ENCODE measurements around the gene PLCL1. TPM values are rescaled to one million over a fixed set of nuclear protein-coding genes. Genes with fewer than 3 reads are reported as not detected.

Gene PLCL1
- total and polyA plus RNA-seq, 8 donors: 0.38 to 1.5 (median 0.73) TPM

DNA sequence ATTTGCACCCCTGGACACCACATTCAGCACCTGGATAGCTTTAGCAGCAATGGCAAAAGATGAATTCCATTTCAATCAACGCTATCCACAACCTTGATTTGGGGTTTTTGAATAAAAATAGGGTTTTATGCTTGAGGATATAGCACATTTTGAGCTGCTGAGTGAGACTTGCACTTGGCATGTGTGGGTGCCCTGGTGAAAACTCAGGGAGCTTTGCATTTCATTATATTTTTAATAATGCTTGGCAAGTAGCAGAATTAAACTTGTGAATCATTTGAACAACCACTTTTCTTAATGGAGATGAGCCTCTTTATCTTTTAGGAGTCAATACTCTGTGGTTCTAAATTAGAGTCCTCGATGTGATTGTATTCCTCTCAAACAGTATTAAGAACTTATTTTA lies 252.4 kb downstream of the PLCL1 start:
- Histone ChIP-seq H3K4me3 (no peak overlapping the region), H3K36me3 (no peaks in the 10 kb centered on the region), H3K27me3 (no peaks in the 10 kb centered on the region), H3K9me3 (no peaks in the 10 kb centered on the region), H3K4me1 (no peaks in the 10 kb centered on the region), H3K27ac (no peak overlapping the region)
- intact Hi-C loops (cut with DNase I): no loop called here
- TF ChIP-seq, protein P1, sequence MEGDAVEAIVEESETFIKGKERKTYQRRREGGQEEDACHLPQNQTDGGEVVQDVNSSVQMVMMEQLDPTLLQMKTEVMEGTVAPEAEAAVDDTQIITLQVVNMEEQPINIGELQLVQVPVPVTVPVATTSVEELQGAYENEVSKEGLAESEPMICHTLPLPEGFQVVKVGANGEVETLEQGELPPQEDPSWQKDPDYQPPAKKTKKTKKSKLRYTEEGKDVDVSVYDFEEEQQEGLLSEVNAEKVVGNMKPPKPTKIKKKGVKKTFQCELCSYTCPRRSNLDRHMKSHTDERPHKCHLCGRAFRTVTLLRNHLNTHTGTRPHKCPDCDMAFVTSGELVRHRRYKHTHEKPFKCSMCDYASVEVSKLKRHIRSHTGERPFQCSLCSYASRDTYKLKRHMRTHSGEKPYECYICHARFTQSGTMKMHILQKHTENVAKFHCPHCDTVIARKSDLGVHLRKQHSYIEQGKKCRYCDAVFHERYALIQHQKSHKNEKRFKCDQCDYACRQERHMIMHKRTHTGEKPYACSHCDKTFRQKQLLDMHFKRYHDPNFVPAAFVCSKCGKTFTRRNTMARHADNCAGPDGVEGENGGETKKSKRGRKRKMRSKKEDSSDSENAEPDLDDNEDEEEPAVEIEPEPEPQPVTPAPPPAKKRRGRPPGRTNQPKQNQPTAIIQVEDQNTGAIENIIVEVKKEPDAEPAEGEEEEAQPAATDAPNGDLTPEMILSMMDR (IDR thresholded peaks at IDR 0.05): no peak
- ATAC-seq (no peak), DNase-seq (no peak), FAIRE-seq (no peak)
- WGBS, 2 donors: 74 to 75% methylated on average over 2 of the region's 2 CpGs

DNA sequence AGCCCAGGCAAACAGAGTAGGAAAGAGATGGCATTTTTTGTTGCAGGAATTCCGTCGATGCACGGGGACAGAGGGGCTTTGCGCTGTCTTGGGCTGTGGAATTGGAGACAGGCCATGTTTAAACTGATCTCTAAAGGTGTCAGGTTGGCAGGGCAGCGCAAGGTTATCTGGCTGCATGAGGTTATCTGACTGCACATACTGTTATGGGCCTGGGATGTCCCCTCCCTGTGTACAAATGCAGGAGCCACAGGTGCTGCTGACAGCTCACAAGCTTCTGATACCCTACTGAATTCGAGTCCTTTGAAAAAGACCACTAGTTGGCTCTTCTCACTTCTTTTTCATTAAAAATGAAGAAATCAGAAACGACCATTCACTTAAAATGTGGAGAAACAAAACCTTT lies 255.4 kb downstream of the PLCL1 start:
- TF ChIP-seq, protein P1 (IDR thresholded peaks at IDR 0.05): no peak
- ATAC-seq (no peak), FAIRE-seq (no peak), DNase-seq (no peak)
- intact Hi-C loops (cut with DNase I): no loop called here
- H3K4me1 ChIP-seq: peaks cover 0 to 6% (median 0%) of the 10 kb centered on the region in 3 donors
- H3K27ac ChIP-seq: no peak overlapping the region
- no peaks in the 10 kb centered on the region for H3K9me3 ChIP-seq
- H3K36me3 ChIP-seq: no peaks in the 10 kb centered on the region
- 39% methylated on average over 7 of the region's 7 CpGs for WGBS, 2 donors
- H3K27me3 ChIP-seq: no peaks in the 10 kb centered on the region
- H3K4me3 ChIP-seq: no peak overlapping the region

GRCh38 chr2:198060277-198060676 lies 255.9 kb downstream of the PLCL1 start:
- Histone ChIP-seq H3K4me1 (peaks cover 0 to 6% (median 0%) of the 10 kb centered on the region in 3 donors), H3K27me3 (no peaks in the 10 kb centered on the region), H3K4me3 (no peak overlapping the region), H3K36me3 (no peaks in the 10 kb centered on the region), H3K9me3 (no peaks in the 10 kb centered on the region), H3K27ac (no peak overlapping the region)
- ATAC-seq (no peak), DNase-seq (no peak), FAIRE-seq (no peak)
- intact Hi-C loops (cut with DNase I): no loop called here
- 58 to 64% methylated on average over 2 of the region's 2 CpGs for WGBS, 2 donors
- TF ChIP-seq, protein P1 (IDR thresholded peaks at IDR 0.05): no peak

- H3K27me3 ChIP-seq: no peaks in the 10 kb centered on the region
- DNase-seq (no peak), FAIRE-seq (no peak), ATAC-seq (no peak)
- intact Hi-C loops (cut with DNase I): no loop called here
- H3K9me3 ChIP-seq: no peaks in the 10 kb centered on the region
- TF ChIP-seq, protein P1 (IDR thresholded peaks at IDR 0.05): no peak
- no peaks in the 10 kb centered on the region for H3K36me3 ChIP-seq
- H3K4me3 ChIP-seq: no peak overlapping the region
- peaks cover 0 to 6% (median 0%) of the 10 kb centered on the region in 3 donors for H3K4me1 ChIP-seq
- no peak overlapping the region for H3K27ac ChIP-seq
Observed at GRCh38 chr2:198062826-198063225, 258.4 kb downstream of the PLCL1 start.

GRCh38 chr2:198063242-198063641 lies 258.8 kb downstream of the PLCL1 start:
- no peak for FAIRE-seq
- no peak for ATAC-seq

More at GRCh38 chr2:198063242-198063641, 258.8 kb downstream of the PLCL1 start:
- TF ChIP-seq, protein P1 (IDR thresholded peaks at IDR 0.05): no peak
- DNase-seq: no peak
- intact Hi-C loops (cut with DNase I): no loop called here
- WGBS, 2 donors: 27 to 40% methylated on average over 1 of the region's 1 CpG
- no peaks in the 10 kb centered on the region for H3K9me3 ChIP-seq
- H3K27ac ChIP-seq: no peak overlapping the region
- peaks cover 0 to 6% (median 0%) of the 10 kb centered on the region in 3 donors for H3K4me1 ChIP-seq
- H3K4me3 ChIP-seq: no peak overlapping the region
- H3K36me3 ChIP-seq: no peaks in the 10 kb centered on the region
- no peaks in the 10 kb centered on the region for H3K27me3 ChIP-seq
